Measurements from ENCODE around the gene CP. TPM values are rescaled to one million over a fixed set of nuclear protein-coding genes. Genes with fewer than 3 reads are reported as not detected.

The CP gene
- 10 to 100 TPM in 3 of 4 donors, 1 to 10 TPM in 1; 7.2 to 35.8 (median 13.0) TPM for total RNA-seq

GRCh38 chr3:149221783-149222517 lies at the start of gene CP:
Gene CP, minus strand, starts transcription at chr3:149221829. Its CDS starts 37 bp downstream, at chr3:149221792.
- H3K4me3 ChIP-seq (ENCODE audit: low read depth, poor library complexity, severe bottlenecking), result no peak within 1 kb of the TSS
- no peak for DNase-seq (ENCODE audit: low spot score in 2 of 2)
- WGBS, 2 donors, result 34 to 46% methylated on average over 3 of the region's 3 CpGs
- TF ChIP-seq CTCF (IDR thresholded peaks at IDR 0.05) (no peak), POLR2A (IDR thresholded peaks at IDR 0.05) (no peak)
- intact Hi-C loops (cut with DNase I; ENCODE audit: low total_unique reads), result no loop called here

- intact Hi-C loops (cut with DNase I; ENCODE audit: low total_unique reads), result loop anchor here (10.0 kb wide), 1 partner anchor 405 kb away; the partner anchor contains the start of gene CPA3
- no peak for TF ChIP-seq CTCF (IDR thresholded peaks at IDR 0.05)
- TF ChIP-seq POLR2A (IDR thresholded peaks at IDR 0.05), result no peak
- H3K4me3 ChIP-seq (ENCODE audit: low read depth, poor library complexity, severe bottlenecking), result no peak overlapping the region
- no peak for DNase-seq (ENCODE audit: low spot score in 2 of 2)
- 35 to 48% methylated on average over 2 of the region's 2 CpGs for WGBS, 2 donors
These were observed 48.6 kb upstream of the CP start for GRCh38 chr3:149270180-149270579.

GRCh38 chr3:149269687-149270086 lies 48.1 kb upstream of the CP start:
- intact Hi-C loops (cut with DNase I; ENCODE audit: low total_unique reads), result loop anchor here (10.0 kb wide), 1 partner anchor 405 kb away; the partner anchor contains the start of gene CPA3
- DNase-seq (ENCODE audit: low spot score in 2 of 2), result no peak
- H3K4me3 ChIP-seq (ENCODE audit: low read depth, poor library complexity, severe bottlenecking), result no peak overlapping the region
- no peak for TF ChIP-seq CTCF (IDR thresholded peaks at IDR 0.05)
- 95 to 99% methylated on average over 7 of the region's 7 CpGs for WGBS, 2 donors

GRCh38 chr3:149267565-149267964 lies 45.9 kb upstream of the CP start:
- WGBS, 2 donors, result 92 to 93% methylated on average over 6 of the region's 6 CpGs
- no peak for DNase-seq (ENCODE audit: low spot score in 2 of 2)
- TF ChIP-seq POLR2A (IDR thresholded peaks at IDR 0.05) (no peak), CTCF (IDR thresholded peaks at IDR 0.05) (no peak)
- H3K4me3 ChIP-seq (ENCODE audit: low read depth, poor library complexity, severe bottlenecking), result no peak overlapping the region
- intact Hi-C loops (cut with DNase I; ENCODE audit: low total_unique reads), result no loop called here

- intact Hi-C loops (cut with DNase I; ENCODE audit: low total_unique reads), result no loop called here
- no peak for DNase-seq (ENCODE audit: low spot score in 2 of 2)
- H3K4me3 ChIP-seq (ENCODE audit: low read depth, poor library complexity, severe bottlenecking), result no peak overlapping the region
- TF ChIP-seq POLR2A (IDR thresholded peaks at IDR 0.05), result no peak
- TF ChIP-seq CTCF (IDR thresholded peaks at IDR 0.05), result no peak
These were observed 45.1 kb upstream of the CP start for GRCh38 chr3:149266736-149267135.

- WGBS, 2 donors, result 47 to 81% methylated on average over 1 of the region's 1 CpG
- intact Hi-C loops (cut with DNase I; ENCODE audit: low total_unique reads), result no loop called here
- H3K4me3 ChIP-seq (ENCODE audit: low read depth, poor library complexity, severe bottlenecking), result no peak overlapping the region
- DNase-seq (ENCODE audit: low spot score in 2 of 2), result no peak
- TF ChIP-seq POLR2A (IDR thresholded peaks at IDR 0.05) (no peak), CTCF (IDR thresholded peaks at IDR 0.05) (no peak)
These were observed 42.2 kb upstream of the CP start for GRCh38 chr3:149263856-149264255.

Measured in lower leg skin (tissue), 4 donors.